Measurements from ENCODE around the gene HMGCLL1. TPM values are rescaled to one million over a fixed set of nuclear protein-coding genes. Genes with fewer than 3 reads are reported as not detected.
A peak's percentile ranks its signal among the peaks of the same experiment; 100 is the strongest.

Gene HMGCLL1
- total and polyA plus RNA-seq, 2 experiments from 2014 or later = 3.0 to 4.8 TPM

GRCh38 chr6:55443238-55444134, 135.5 kb downstream of the HMGCLL1 start:
- WGBS (ENCODE audit: low lambda C conversion rate, missing lambda C conversion rate) = 67% methylated on average over 7 of the region's 7 CpGs
- no peak for TF ChIP-seq CTCF (IDR thresholded peaks at IDR 0.05; ENCODE audit: poor library complexity)
- no peak for TF ChIP-seq EZH2 (IDR thresholded peaks at IDR 0.05; ENCODE audit: borderline replicate concordance)
- no peak for TF ChIP-seq EZH2phosphoT487 (IDR thresholded peaks at IDR 0.05; ENCODE audit: low read depth, severe bottlenecking, unreplicated experiment)

GRCh38 chr6:55438203-55438602, 140.8 kb downstream of the HMGCLL1 start:
- Histone ChIP-seq H2AFZ (no peak overlapping the region), H3K79me2 (no peaks in the 10 kb centered on the region), H4K20me1 (ENCODE audit: insufficient read depth, poor library complexity, severe bottlenecking) (no peaks in the 10 kb centered on the region), H3K27me3 (no peaks in the 10 kb centered on the region), H3K4me3 (no peak overlapping the region), H3K4me2 (no peak overlapping the region), H3K9me3 (ENCODE audit: low read depth) (no peaks in the 10 kb centered on the region), H3K4me1 (ENCODE audit: insufficient read depth) (peaks cover 3% of the 10 kb centered on the region), H3K27ac (peak overlapping the region; percentile 35), H3K9me2 (replicated peaks; ENCODE audit: insufficient read depth) (no peaks in the 10 kb centered on the region), H3K36me3 (replicated peaks; ENCODE audit: insufficient read depth, low read depth) (no peaks in the 10 kb centered on the region)
- 69% methylated on average over 3 of the region's 3 CpGs for WGBS (ENCODE audit: low lambda C conversion rate, missing lambda C conversion rate)
- DNase-seq (ENCODE audit: low spot score) = no peak
- TF ChIP-seq EZH2phosphoT487 (IDR thresholded peaks at IDR 0.05; ENCODE audit: low read depth, severe bottlenecking, unreplicated experiment) = no peak
- TF ChIP-seq EZH2 (IDR thresholded peaks at IDR 0.05; ENCODE audit: borderline replicate concordance) = no peak
- no peak for TF ChIP-seq CTCF (IDR thresholded peaks at IDR 0.05; ENCODE audit: poor library complexity)

More at GRCh38 chr6:55443238-55444134, 135.5 kb downstream of the HMGCLL1 start:
- Histone ChIP-seq H3K4me1 (ENCODE audit: insufficient read depth) (peaks cover 7% of the 10 kb centered on the region), H3K36me3 (replicated peaks; ENCODE audit: insufficient read depth, low read depth) (no peaks in the 10 kb centered on the region), H3K4me3 (no peak overlapping the region), H3K27ac (no peak overlapping the region), H4K20me1 (ENCODE audit: insufficient read depth, poor library complexity, severe bottlenecking) (no peaks in the 10 kb centered on the region), H3K4me2 (no peak overlapping the region), H3K79me2 (no peaks in the 10 kb centered on the region), H2AFZ (no peak overlapping the region), H3K9me2 (replicated peaks; ENCODE audit: insufficient read depth) (no peaks in the 10 kb centered on the region), H3K9me3 (ENCODE audit: low read depth) (no peaks in the 10 kb centered on the region), H3K27me3 (no peaks in the 10 kb centered on the region)
- DNase-seq (ENCODE audit: low spot score) = no peak

GRCh38 chr6:55437141-55437540, 141.9 kb downstream of the HMGCLL1 start:
- Histone ChIP-seq H3K4me3 (no peak overlapping the region), H3K4me2 (no peak overlapping the region), H3K4me1 (ENCODE audit: insufficient read depth) (no peaks in the 10 kb centered on the region), H2AFZ (no peak overlapping the region), H3K9me2 (replicated peaks; ENCODE audit: insufficient read depth) (no peaks in the 10 kb centered on the region), H3K27me3 (no peaks in the 10 kb centered on the region), H3K27ac (no peak overlapping the region), H3K79me2 (no peaks in the 10 kb centered on the region), H3K36me3 (replicated peaks; ENCODE audit: insufficient read depth, low read depth) (no peaks in the 10 kb centered on the region), H4K20me1 (ENCODE audit: insufficient read depth, poor library complexity, severe bottlenecking) (no peaks in the 10 kb centered on the region), H3K9me3 (ENCODE audit: low read depth) (no peaks in the 10 kb centered on the region)
- 75% methylated on average over 4 of the region's 4 CpGs for WGBS (ENCODE audit: low lambda C conversion rate, missing lambda C conversion rate)
- DNase-seq (ENCODE audit: low spot score) = no peak
- TF ChIP-seq EZH2phosphoT487 (IDR thresholded peaks at IDR 0.05; ENCODE audit: low read depth, severe bottlenecking, unreplicated experiment) (no peak), CTCF (IDR thresholded peaks at IDR 0.05; ENCODE audit: poor library complexity) (no peak), EZH2 (IDR thresholded peaks at IDR 0.05; ENCODE audit: borderline replicate concordance) (no peak)
